ENCODE data around the gene BIN2.
"Not testable (repeated sequence)": the region's sequence is repeated elsewhere in the genome, so short reads cannot be mapped to it uniquely, and the experiment has no call there.

The BIN2 gene

DNA sequence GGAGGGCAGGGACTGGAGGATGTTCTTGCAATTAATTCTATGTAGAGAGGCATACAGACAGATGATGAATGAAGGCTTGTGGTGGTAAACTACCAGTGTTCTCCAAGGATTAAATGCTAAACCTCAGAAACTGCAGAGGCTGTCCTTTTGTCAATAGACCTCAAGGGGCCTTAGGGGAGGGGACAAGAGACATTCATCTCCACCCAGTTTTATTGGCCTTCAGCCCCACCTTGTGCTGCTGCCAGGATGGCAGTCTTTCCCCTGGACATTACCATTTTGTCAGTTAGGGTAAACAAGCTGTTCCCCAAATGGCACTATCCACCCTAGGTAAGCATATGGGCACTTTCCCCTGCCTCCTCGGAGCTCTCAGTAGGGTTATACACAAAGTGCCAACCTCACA is 48.9 kb downstream of the BIN2 start:
- TF ChIP-seq, protein P1, sequence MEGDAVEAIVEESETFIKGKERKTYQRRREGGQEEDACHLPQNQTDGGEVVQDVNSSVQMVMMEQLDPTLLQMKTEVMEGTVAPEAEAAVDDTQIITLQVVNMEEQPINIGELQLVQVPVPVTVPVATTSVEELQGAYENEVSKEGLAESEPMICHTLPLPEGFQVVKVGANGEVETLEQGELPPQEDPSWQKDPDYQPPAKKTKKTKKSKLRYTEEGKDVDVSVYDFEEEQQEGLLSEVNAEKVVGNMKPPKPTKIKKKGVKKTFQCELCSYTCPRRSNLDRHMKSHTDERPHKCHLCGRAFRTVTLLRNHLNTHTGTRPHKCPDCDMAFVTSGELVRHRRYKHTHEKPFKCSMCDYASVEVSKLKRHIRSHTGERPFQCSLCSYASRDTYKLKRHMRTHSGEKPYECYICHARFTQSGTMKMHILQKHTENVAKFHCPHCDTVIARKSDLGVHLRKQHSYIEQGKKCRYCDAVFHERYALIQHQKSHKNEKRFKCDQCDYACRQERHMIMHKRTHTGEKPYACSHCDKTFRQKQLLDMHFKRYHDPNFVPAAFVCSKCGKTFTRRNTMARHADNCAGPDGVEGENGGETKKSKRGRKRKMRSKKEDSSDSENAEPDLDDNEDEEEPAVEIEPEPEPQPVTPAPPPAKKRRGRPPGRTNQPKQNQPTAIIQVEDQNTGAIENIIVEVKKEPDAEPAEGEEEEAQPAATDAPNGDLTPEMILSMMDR (IDR thresholded peaks at IDR 0.05; ENCODE audit: low read depth, low read length): no peak
- no peak overlapping the region for H3K4me3 ChIP-seq (replicated peaks in 1 of 2; ENCODE audit: low read depth in 2 of 2, low read length in 2 of 2)
- no peak for DNase-seq (ENCODE audit: low read depth in 2 of 2)

DNA sequence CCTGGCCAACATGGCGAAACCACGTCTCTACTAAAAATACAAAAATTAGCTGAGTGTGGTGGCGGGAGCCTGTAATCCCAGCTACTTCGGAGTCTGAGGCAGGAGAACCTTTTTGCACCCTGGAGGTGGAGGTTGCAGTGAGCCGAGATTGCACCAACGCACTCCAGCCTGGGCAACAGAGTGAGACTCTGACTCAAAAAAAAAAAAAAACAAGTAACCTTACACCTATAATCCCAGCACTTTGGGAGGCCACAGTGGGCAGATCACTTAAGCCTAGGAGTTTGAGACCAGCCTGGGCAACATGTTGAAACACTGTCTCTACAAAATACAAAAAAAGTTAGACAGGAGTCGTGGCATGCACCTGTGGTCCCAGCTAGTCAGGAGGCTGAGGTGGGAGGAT is 51.2 kb downstream of the BIN2 start:
- not testable (repeated sequence) for H3K4me3 ChIP-seq (replicated peaks in 1 of 2; ENCODE audit: low read depth in 2 of 2, low read length in 2 of 2); DNase-seq (ENCODE audit: low read depth in 2 of 2)

DNA sequence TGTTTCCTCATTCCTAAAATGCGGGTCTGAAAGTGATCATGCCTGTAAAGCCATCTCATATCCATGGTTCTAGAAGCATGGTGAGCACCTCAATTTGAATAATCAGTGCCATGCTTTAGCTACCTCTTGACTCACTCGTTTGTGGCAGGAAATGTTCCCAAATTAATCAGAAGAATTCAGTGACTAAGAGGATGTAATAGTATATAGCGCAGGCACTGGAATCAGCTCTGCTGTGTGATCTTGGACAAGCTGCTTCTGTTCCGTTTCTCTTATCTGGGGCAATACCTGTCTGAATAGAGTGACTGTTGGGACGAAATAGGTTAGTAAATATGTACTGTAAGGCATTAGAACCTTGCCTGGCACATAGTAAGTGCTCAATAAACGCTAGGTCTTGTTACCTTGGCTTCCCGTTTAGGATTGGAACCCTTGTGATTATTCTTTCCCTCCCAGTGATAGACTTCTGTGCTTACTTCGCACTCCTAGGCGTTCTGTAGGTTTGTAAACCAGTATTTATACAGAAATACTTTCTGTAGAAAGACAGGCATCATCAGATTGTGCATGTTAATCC is 52.9 kb downstream of the BIN2 start:
- peak; percentile 67 to 88 for DNase-seq (ENCODE audit: low read depth in 2 of 2)

DNA sequence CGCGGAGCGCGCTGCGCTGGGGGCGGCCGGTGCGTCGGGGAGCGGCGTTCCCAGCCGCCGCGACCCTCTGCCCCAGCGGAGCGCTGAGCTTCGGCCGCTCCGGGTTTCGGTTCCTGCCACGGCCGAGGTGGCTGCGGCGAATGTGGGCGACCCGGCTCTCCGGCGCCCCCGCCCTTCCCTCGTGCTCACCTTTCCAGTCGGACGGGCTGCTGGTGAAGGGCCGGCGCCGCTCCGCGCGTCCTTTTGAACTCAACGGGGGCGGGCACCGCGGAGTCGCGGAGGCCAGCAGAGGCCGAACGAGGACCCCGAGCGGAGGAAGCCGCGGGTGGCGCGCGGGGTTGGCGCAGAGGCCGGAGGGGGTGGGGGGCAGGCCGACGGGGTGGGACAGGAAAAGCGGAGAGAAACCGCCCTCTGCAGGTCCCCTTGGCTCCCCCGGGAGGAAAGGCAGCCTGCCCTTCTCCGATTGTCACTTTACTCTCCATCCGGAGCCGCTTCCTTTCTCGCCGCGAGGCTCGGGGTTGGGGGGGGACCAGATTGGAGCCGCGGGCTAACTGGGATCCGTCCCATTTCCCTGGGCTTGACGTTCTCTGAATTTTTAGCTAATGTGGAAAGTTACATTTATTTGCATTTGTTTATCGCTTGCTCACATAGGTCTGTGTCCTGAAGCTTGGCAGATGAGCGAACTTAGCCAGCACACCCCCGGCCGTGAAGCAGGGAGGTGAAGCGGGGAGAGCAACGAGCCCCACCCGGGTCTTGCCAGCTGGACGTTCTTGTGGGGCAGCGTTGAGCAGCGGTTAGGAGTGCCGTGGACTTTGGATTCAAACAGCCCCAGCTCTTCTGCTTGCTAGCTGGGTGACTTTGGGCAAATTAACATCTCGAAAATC is 53.7 kb downstream of the BIN2 start, which contains the start of gene SMAGP:
Gene SMAGP, minus strand, starts transcription at position 349 of the 884 bp plus-strand sequence. CDS start 1,137 bp downstream, outside the sequence.
- TF ChIP-seq, protein P1 (IDR thresholded peaks at IDR 0.05; ENCODE audit: low read depth, low read length): no peak
- peak within 1 kb of the TSS; percentile 70 for H3K4me3 ChIP-seq (replicated peaks in 1 of 2; ENCODE audit: low read depth in 2 of 2, low read length in 2 of 2)
- peak; percentile 36 to 43 for DNase-seq (ENCODE audit: low read depth in 2 of 2)

More for the DNA sequence above, 52.9 kb downstream of the BIN2 start:
- peak overlapping the region; percentile 70 for H3K4me3 ChIP-seq (replicated peaks in 1 of 2; ENCODE audit: low read depth in 2 of 2, low read length in 2 of 2)
- TF ChIP-seq, protein P1 (IDR thresholded peaks at IDR 0.05; ENCODE audit: low read depth, low read length): no peak

DNA sequence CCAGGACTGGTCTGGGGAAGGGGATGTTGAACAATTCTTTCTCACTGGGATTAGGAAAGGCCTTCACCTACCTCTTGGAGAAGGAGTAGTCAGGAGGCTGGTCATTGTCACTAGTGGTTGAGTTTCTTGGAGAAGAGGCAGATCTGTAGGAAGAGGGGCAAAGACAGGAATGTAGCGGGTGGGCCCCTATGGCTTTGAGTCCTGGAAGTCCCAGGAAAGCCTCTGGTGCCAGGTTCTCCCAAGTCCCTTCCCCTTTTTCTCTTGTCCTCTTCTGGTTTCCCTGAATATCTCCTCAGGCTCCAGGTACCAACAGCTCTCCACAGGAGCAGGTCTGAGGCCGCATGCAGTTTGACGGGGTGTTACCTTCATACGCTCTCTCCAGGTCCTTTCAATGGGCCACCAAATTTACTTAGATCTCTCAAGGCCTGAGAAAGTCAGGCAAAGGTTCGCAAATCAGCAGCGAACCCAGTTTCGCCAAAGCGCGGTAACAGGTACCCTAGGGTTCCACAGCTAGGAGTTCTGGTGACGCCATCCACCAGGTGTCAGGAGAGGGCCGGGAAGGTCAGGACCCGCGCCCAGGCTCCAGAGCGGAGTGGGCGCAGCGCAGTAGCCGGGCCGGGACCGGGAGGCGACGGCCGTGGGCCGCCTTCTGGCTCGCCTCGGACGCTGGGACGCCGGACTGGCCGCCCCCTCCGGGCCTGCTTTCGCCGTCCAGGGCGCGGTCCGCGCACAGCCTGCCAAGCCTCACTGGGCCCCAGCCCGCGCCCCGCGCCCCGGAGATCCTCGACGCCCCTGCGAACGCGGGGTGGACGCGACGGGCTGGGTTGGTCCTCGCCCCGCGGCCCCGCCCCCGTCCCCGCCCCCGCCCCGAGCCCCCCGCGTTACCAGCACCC is 54.6 kb downstream of the BIN2 start:
- peak; percentile 43 to 54 for DNase-seq (ENCODE audit: low read depth in 2 of 2)
- TF ChIP-seq, protein P1 (IDR thresholded peaks at IDR 0.05; ENCODE audit: low read depth, low read length): peak; percentile 32
- peak overlapping the region; percentile 70 for H3K4me3 ChIP-seq (replicated peaks in 1 of 2; ENCODE audit: low read depth in 2 of 2, low read length in 2 of 2)

DNA sequence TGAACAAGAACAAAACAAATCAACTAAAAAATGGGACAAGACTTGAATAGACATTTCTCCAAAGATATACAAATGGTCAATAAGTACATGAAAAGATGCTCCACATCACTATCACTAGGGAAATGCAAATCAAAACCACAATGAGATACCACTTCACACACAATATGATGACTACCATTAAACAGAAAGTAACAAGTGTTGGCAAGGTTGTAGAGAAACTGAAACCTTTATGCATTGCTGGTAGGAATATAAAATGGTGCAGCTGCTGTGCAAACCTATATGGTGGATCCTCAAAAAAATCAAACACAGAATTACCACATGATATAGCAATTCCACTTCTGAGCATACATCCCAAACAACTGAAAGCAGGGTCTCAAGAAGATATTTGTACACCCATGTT is 59.0 kb downstream of the BIN2 start:
- no peak overlapping the region for H3K4me3 ChIP-seq (replicated peaks in 1 of 2; ENCODE audit: low read depth in 2 of 2, low read length in 2 of 2)
- DNase-seq (ENCODE audit: low read depth in 2 of 2): no peak
- TF ChIP-seq, protein P1 (IDR thresholded peaks at IDR 0.05; ENCODE audit: low read depth, low read length): no peak
